ENCODE measurements around the gene DPP4. TPM values are rescaled to one million over a fixed set of nuclear protein-coding genes. Genes with fewer than 3 reads are reported as not detected.

DPP4 gene
- total and polyA plus RNA-seq, 7 experiments from 2014 or later = 35.7 to 188 (median 48.9) TPM

GRCh38 chr2:161997916-161998471 is 76.0 kb downstream of the DPP4 start:
- no peaks in the 10 kb centered on the region for H3K27me3 ChIP-seq (ENCODE audit: control insufficient read depth in 2 of 2, insufficient read depth in 2 of 2, low read length in 2 of 2)
- H3K4me3 ChIP-seq (ENCODE audit: low read length) = no peak overlapping the region
- ATAC-seq (no peak), DNase-seq (no peak)
- intact Hi-C loops (cut with micrococcal nuclease) = loop anchor here in 1 of 2 donors (10.0 kb wide), 1 partner anchor 833 kb away; the partner anchor contains the start of gene TANK
- no peak overlapping the region for H3K27ac ChIP-seq (ENCODE audit: low read depth, low read length)
- peaks cover 22 to 36% of the 10 kb centered on the region in 2 donors for H3K4me1 ChIP-seq (ENCODE audit: control insufficient read depth in 2 of 2, insufficient read depth in 2 of 2, low read length in 2 of 2)
- H3K36me3 ChIP-seq (ENCODE audit: control insufficient read depth in 2 of 3, insufficient read depth in 3 of 3, low read length in 3 of 3) = peaks cover 0 to 14% (median 0%) of the 10 kb centered on the region in 3 experiments
- no peaks in the 10 kb centered on the region for H3K9me3 Mint-ChIP-seq
- peak overlapping the region; percentile 0 to 82 (median 62) for H3K27ac Mint-ChIP-seq
- H3K4me1 Mint-ChIP-seq = peaks cover 27 to 84% (median 57%) of the 10 kb centered on the region in 7 donors
- ChIA-PET CTCF (interaction anchor here (1.1 kb wide), 1 partner anchor 58 kb away, joined by 3 read pairs; no protein-coding TSS in a partner anchor), POLR2A (interaction anchor here (0.6 to 1.6 kb wide), 2 partner anchors 19 to 45 kb away, joined by 3 to 4 read pairs; no protein-coding TSS in a partner anchor)
- no peaks in the 10 kb centered on the region for H3K9me3 ChIP-seq (ENCODE audit: control insufficient read depth in 2 of 3, low read length in 3 of 3)
- peaks cover 21 to 84% (median 42%) of the 10 kb centered on the region in 5 donors for H3K36me3 Mint-ChIP-seq
- no peaks in the 10 kb centered on the region for H3K27me3 Mint-ChIP-seq
- no peak overlapping the region for H3K4me3 Mint-ChIP-seq

- Histone ChIP-seq H3K27ac (ENCODE audit: low read depth, low read length) (peak overlapping the region; percentile 68), H3K27me3 (ENCODE audit: control insufficient read depth in 2 of 2, insufficient read depth in 2 of 2, low read length in 2 of 2) (no peaks in the 10 kb centered on the region), H3K36me3 (ENCODE audit: control insufficient read depth in 2 of 3, insufficient read depth in 3 of 3, low read length in 3 of 3) (no peaks in the 10 kb centered on the region), H3K4me1 (ENCODE audit: control insufficient read depth in 2 of 2, insufficient read depth in 2 of 2, low read length in 2 of 2) (peaks cover 26 to 55% of the 10 kb centered on the region in 2 donors), H3K9me3 (ENCODE audit: control insufficient read depth in 2 of 3, low read length in 3 of 3) (no peaks in the 10 kb centered on the region), H3K4me3 (ENCODE audit: low read length) (peak overlapping the region; percentile 31)
- ChIA-PET CTCF (interaction anchor here (0.6 to 2.1 kb wide), 7 partner anchors 11 to 1584 kb away, joined by 3 to 7 read pairs (median 3); no protein-coding TSS in a partner anchor), POLR2A (interaction anchor here (0.6 to 2.8 kb wide), 5 partner anchors 16 to 115 kb away, joined by 3 to 16 read pairs (median 4); partner anchors contain the start of gene DPP4)
- H3K9me3 Mint-ChIP-seq = no peaks in the 10 kb centered on the region
- H3K4me1 Mint-ChIP-seq = peaks cover 32 to 81% (median 75%) of the 10 kb centered on the region in 7 donors
- no peaks in the 10 kb centered on the region for H3K27me3 Mint-ChIP-seq
- DNase-seq (peak in 5 of 9 donors; percentile 38 to 53 (median 50)), ATAC-seq (peak; percentile 48)
- intact Hi-C loops (cut with micrococcal nuclease) = loop anchor here in 1 of 2 donors (10.0 kb wide), 1 partner anchor 831 kb away; the partner anchor contains the start of gene TANK
- H3K27ac Mint-ChIP-seq = peak overlapping the region; percentile 91 to 100 (median 96)
- peaks cover 7 to 76% (median 21%) of the 10 kb centered on the region in 5 donors for H3K36me3 Mint-ChIP-seq
- H3K4me3 Mint-ChIP-seq = peak overlapping the region; percentile 67 to 91 (median 88)
Measured at GRCh38 chr2:161995553-161996016, 78.4 kb downstream of the DPP4 start.

- Mint-ChIP-seq H3K9me3 (no peaks in the 10 kb centered on the region), H3K27ac (peak overlapping the region; percentile 91 to 100 (median 96)), H3K4me3 (peak overlapping the region; percentile 67 to 91 (median 88)), H3K4me1 (peaks cover 32 to 80% (median 75%) of the 10 kb centered on the region in 7 donors), H3K27me3 (no peaks in the 10 kb centered on the region), H3K36me3 (peaks cover 1 to 75% (median 17%) of the 10 kb centered on the region in 5 donors)
- intact Hi-C loops (cut with micrococcal nuclease) = loop anchor here (5.0 to 10.0 kb wide), 5 partner anchors 127 to 918 kb away; partner anchors contain the start of genes IFIH1 (in 2 of the 2) and TANK (in 1 of the 2)
- CTCF ChIA-PET = interaction anchor here (0.6 to 2.1 kb wide), 5 partner anchors 9 to 1584 kb away, joined by 3 to 7 read pairs (median 3); no protein-coding TSS in a partner anchor
- H3K9me3 ChIP-seq (ENCODE audit: control insufficient read depth in 2 of 3, low read length in 3 of 3) = no peaks in the 10 kb centered on the region
- no peaks in the 10 kb centered on the region for H3K36me3 ChIP-seq (ENCODE audit: control insufficient read depth in 2 of 3, insufficient read depth in 3 of 3, low read length in 3 of 3)
- peak overlapping the region; percentile 31 for H3K4me3 ChIP-seq (ENCODE audit: low read length)
- POLR2A ChIA-PET = interaction anchor here (0.6 to 2.8 kb wide), 4 partner anchors 17 to 103 kb away, joined by 3 to 16 read pairs (median 6); partner anchors contain the start of gene DPP4
- H3K27me3 ChIP-seq (ENCODE audit: control insufficient read depth in 2 of 2, insufficient read depth in 2 of 2, low read length in 2 of 2) = no peaks in the 10 kb centered on the region
- no peak for DNase-seq
- H3K27ac ChIP-seq (ENCODE audit: low read depth, low read length) = peak overlapping the region; percentile 68
- H3K4me1 ChIP-seq (ENCODE audit: control insufficient read depth in 2 of 2, insufficient read depth in 2 of 2, low read length in 2 of 2) = peaks cover 26 to 55% of the 10 kb centered on the region in 2 donors
- ATAC-seq = no peak
Measured at GRCh38 chr2:161994761-161995520, 79.1 kb downstream of the DPP4 start.

GRCh38 chr2:161992531-161992930 is 81.5 kb downstream of the DPP4 start:
- Histone ChIP-seq H3K27me3 (ENCODE audit: control insufficient read depth in 2 of 2, insufficient read depth in 2 of 2, low read length in 2 of 2) (no peaks in the 10 kb centered on the region), H3K4me3 (ENCODE audit: low read length) (peak overlapping the region; percentile 46), H3K27ac (ENCODE audit: low read depth, low read length) (peak overlapping the region; percentile 68), H3K36me3 (ENCODE audit: control insufficient read depth in 2 of 3, insufficient read depth in 3 of 3, low read length in 3 of 3) (no peaks in the 10 kb centered on the region), H3K9me3 (ENCODE audit: control insufficient read depth in 2 of 3, low read length in 3 of 3) (no peaks in the 10 kb centered on the region), H3K4me1 (ENCODE audit: control insufficient read depth in 2 of 2, insufficient read depth in 2 of 2, low read length in 2 of 2) (peaks cover 26 to 51% of the 10 kb centered on the region in 2 donors)
- H3K4me3 Mint-ChIP-seq = peak overlapping the region; percentile 80 to 91 (median 86)
- DNase-seq (peak in 8 of 9 donors; percentile 52 to 78 (median 72)), ATAC-seq (peak; percentile 86)
- CTCF ChIA-PET = interaction anchor here (0.8 to 1.9 kb wide), 5 partner anchors 15 to 132 kb away, joined by 3 to 7 read pairs (median 4); no protein-coding TSS in a partner anchor
- peak overlapping the region; percentile 91 to 100 (median 97) for H3K27ac Mint-ChIP-seq
- peaks cover 35 to 78% (median 66%) of the 10 kb centered on the region in 7 donors for H3K4me1 Mint-ChIP-seq
- no peaks in the 10 kb centered on the region for H3K27me3 Mint-ChIP-seq
- POLR2A ChIA-PET = interaction anchor here (0.6 to 2.3 kb wide), 8 partner anchors 14 to 132 kb away, joined by 3 to 13 read pairs (median 3); partner anchors contain the start of gene DPP4
- peaks cover 0 to 73% (median 9%) of the 10 kb centered on the region in 5 donors for H3K36me3 Mint-ChIP-seq
- intact Hi-C loops (cut with micrococcal nuclease) = loop anchor here (1.0 to 10.0 kb wide), 14 partner anchors 11 to 915 kb away; partner anchors contain the start of genes DPP4 (in 2 of the 2), IFIH1 (in 2 of the 2) and TANK (in 1 of the 2)
- peaks cover 0 to 4% (median 0%) of the 10 kb centered on the region in 11 donors for H3K9me3 Mint-ChIP-seq

DNA sequence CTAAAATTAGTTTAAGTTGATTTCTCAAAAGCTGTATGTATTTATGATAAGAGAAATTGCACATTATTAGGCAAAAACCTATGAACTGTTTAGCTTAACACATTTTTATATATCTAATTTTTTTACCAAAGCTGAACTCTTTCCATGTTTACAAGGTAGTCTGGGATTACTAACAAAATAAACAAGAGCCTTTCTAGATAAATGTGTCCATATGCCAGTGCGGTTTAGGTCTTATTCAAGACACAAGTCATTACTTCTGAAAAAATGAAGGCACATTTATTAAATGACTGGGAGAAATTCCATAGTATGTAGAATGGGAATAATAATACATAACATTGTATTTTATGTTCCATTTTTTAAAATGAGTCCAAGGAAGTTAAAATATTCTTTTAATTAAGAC is 82.0 kb downstream of the DPP4 start:
- no peaks in the 10 kb centered on the region for H3K27me3 ChIP-seq (ENCODE audit: control insufficient read depth in 2 of 2, insufficient read depth in 2 of 2, low read length in 2 of 2)
- no peaks in the 10 kb centered on the region for H3K27me3 Mint-ChIP-seq
- H3K27ac Mint-ChIP-seq = peak overlapping the region; percentile 14 to 100 (median 97)
- intact Hi-C loops (cut with micrococcal nuclease) = loop anchor here (1.0 to 10.0 kb wide), 14 partner anchors 11 to 915 kb away; partner anchors contain the start of genes DPP4 (in 2 of the 2), IFIH1 (in 2 of the 2) and TANK (in 1 of the 2)
- peak overlapping the region in 5 of 10 donors; percentile 8 to 91 (median 86) for H3K4me3 Mint-ChIP-seq
- H3K27ac ChIP-seq (ENCODE audit: low read depth, low read length) = peak overlapping the region; percentile 68
- no peak overlapping the region for H3K4me3 ChIP-seq (ENCODE audit: low read length)
- H3K36me3 Mint-ChIP-seq = peaks cover 0 to 73% (median 6%) of the 10 kb centered on the region in 5 donors
- peaks cover 26 to 51% of the 10 kb centered on the region in 2 donors for H3K4me1 ChIP-seq (ENCODE audit: control insufficient read depth in 2 of 2, insufficient read depth in 2 of 2, low read length in 2 of 2)
- H3K4me1 Mint-ChIP-seq = peaks cover 35 to 75% (median 62%) of the 10 kb centered on the region in 7 donors
- CTCF ChIA-PET = interaction anchor here (0.8 to 1.9 kb wide), 6 partner anchors 16 to 162 kb away, joined by 3 to 7 read pairs (median 4); no protein-coding TSS in a partner anchor
- POLR2A ChIA-PET = interaction anchor here (0.6 to 2.3 kb wide), 7 partner anchors 14 to 133 kb away, joined by 3 to 13 read pairs (median 3); no protein-coding TSS in a partner anchor
- no peak for ATAC-seq
- H3K9me3 ChIP-seq (ENCODE audit: control insufficient read depth in 2 of 3, low read length in 3 of 3) = no peaks in the 10 kb centered on the region
- no peak for DNase-seq
- H3K36me3 ChIP-seq (ENCODE audit: control insufficient read depth in 2 of 3, insufficient read depth in 3 of 3, low read length in 3 of 3) = no peaks in the 10 kb centered on the region
- H3K9me3 Mint-ChIP-seq = peaks cover 0 to 4% (median 0%) of the 10 kb centered on the region in 11 donors

Measured in naive thymus-derived CD4-positive, alpha-beta T cell (primary cell).